Measurements from ENCODE around the gene SLC20A1.
"Not testable (repeated sequence)": the region's sequence is repeated elsewhere in the genome, so short reads cannot be mapped to it uniquely, and the experiment has no call there.

SLC20A1 gene, protein sequence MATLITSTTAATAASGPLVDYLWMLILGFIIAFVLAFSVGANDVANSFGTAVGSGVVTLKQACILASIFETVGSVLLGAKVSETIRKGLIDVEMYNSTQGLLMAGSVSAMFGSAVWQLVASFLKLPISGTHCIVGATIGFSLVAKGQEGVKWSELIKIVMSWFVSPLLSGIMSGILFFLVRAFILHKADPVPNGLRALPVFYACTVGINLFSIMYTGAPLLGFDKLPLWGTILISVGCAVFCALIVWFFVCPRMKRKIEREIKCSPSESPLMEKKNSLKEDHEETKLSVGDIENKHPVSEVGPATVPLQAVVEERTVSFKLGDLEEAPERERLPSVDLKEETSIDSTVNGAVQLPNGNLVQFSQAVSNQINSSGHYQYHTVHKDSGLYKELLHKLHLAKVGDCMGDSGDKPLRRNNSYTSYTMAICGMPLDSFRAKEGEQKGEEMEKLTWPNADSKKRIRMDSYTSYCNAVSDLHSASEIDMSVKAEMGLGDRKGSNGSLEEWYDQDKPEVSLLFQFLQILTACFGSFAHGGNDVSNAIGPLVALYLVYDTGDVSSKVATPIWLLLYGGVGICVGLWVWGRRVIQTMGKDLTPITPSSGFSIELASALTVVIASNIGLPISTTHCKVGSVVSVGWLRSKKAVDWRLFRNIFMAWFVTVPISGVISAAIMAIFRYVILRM

DNA sequence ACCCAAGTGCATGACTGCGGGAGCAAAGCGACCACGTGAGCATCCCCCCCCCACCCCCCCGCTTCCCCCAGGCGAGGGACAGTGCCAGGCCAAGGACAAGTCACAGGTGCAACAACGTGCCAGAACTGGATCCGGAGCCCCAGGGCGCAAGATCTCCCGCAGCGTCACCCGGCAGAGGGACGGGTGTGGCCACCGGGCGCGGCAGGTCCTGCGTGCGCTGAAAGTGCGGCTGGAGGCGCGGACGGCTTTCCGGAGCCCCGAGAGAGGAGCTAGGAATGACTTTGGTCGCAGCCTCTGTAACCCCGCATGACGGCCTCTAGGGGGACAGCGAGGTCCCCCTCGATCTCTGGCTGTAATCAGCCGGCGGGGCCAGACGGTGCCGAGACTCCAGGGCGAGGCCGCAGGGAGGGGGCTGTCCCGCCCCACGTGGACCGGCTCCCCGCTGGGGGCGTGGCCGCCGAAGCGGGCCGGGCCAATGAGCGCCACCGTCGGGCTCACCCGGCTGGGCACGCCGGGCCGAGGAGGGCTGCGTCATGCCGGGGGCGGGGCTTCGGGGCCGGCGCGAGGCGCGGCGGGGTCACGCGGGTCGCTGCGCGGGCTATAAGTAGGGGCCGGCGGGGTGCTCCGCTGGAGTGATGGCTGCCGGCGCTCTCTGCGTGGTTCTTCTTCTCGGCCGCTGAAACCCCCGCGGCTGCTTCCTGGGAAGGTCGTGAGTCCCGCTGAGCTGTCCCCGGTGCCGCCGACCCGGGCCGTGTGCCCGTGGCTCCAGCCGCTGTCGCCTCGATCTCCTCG is at the start of gene SLC20A1:
TSS of gene SLC20A1 (plus strand) at position 630 of the 792 bp plus-strand sequence. CDS start 890 bp downstream, outside the sequence.
- peak; percentile 89 for DNase-seq

DNA sequence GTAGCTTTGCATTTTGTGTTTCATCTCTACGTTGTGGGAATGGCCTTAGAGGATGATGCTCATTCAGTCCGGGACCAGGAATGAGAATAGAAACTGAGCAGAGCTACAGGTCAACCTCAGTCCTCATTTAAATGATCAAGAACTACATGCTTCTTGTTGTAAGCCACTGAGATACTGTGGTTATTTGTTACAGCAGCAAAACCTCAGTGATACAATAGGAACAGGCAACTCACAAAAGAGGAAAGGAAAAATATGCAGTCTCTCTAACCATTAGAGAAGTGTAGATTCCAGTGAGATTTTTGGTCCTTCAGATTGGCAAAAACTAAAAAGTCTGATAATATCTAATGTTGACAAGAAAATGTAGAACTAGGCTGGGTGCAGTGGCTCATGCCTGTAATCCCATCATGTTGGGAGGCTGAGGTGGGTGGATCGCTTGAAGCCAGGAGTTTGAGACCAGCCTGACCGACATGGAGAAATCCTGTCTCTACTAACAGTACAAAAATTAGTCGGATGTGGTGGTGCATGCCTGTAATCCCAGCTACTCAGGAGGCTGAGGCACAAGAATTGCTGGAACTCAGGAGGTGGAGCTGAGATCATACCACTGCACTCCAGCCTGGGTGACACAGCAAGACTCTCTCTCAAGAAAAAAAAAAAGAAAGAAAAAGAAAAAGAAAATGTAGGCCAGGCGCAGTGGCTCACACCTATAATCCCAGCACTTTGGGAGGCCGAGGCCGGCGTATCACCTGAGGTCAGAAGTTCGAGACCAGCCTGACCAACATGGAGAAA is 48.0 kb upstream of the SLC20A1 start:
- DNase-seq, result no peak

DNA sequence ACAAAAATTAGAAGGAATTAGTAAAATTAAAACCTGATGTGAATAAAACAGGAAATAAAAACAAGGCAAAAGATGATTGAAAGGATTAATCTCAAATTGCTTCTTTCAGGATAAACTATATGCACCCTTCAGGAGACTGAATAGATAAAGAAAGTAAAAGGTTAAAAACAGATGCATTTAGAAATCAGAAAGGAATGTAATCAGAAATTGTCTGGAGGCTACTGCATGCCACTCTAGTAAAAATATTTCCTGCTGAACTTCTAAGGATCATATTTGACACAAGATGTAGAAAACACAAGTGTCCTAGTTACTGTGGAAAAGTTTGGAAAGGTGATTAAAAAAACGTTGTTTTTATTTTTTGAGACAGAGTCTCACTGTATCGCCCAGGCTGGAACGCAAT is 45.1 kb upstream of the SLC20A1 start:
- no peak for DNase-seq

DNA sequence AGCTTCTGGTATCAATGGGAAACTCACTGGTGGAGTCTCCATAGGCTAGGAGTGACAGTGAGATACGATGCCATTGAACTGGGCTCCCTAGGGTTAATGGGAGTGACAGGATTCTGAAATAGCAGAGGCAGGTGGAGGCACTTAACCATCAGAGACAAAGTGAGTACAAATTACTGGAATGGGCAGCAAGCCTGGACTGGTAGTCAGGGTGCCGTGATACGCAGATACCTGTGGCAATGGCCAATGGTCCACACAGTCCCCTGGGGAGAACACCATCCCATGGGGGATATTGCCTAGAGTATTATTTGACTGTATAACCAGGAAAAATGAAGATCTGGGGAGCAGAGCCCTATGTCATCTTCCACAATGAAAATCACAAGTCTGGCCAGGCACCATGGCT is 44.0 kb upstream of the SLC20A1 start:
- no peak for DNase-seq

DNA sequence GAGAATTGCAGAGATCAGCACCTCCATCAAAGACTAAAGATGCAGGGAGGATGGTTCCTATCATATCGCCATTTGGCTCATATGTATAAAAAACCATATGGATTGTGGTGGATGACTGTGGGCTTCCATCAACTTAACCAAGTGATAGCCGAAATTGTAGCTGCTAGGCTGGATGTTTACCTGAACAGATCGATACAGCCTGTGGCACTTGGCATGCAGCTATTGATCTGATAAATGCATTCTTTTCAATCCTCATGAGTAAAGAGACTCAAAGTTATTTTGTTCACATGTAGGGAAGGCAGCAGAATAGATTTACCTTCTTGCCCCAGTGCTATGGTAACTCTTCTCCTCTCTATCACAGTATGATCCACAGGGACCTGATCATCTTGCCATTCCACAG is 42.8 kb upstream of the SLC20A1 start:
- DNase-seq, result no peak

DNA sequence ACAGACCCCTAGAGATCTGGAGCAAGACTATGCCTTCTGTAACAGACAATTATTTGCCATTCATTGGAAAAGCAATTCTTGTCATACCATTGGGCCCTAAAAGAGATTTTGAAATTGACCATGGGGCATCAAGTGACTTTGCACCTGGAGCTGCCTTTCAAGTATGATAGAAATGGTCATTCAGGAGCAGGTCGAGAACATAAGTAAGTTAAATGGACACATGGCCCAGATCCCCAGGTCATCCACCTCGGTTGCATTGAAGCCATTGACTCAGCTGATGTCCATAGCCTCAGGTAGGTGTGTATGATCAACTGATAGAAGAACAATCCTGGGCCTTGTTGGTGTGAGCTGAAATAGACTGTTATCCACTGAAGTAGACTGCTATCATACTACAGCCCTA is 42.0 kb upstream of the SLC20A1 start:
- no peak for DNase-seq

DNA sequence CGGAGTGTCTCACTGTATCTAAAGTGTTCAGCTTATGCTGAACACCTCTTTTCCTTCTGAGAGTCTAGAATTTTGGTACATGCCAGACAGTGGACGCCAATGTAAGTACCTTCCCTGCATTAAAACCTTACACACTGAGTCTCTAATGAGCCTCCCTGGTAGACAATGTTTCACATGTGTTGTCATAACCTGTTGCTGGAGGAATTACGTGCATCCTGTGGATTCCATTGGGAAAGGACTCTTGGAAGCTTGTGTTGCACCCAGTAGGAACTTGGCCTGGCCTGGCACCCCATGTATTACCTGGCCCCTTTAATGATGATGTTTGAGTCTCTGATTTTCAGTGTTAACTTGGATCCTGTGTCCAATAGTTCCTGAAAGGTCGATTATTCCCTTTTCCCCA is 40.8 kb upstream of the SLC20A1 start:
- DNase-seq, result no peak

DNA sequence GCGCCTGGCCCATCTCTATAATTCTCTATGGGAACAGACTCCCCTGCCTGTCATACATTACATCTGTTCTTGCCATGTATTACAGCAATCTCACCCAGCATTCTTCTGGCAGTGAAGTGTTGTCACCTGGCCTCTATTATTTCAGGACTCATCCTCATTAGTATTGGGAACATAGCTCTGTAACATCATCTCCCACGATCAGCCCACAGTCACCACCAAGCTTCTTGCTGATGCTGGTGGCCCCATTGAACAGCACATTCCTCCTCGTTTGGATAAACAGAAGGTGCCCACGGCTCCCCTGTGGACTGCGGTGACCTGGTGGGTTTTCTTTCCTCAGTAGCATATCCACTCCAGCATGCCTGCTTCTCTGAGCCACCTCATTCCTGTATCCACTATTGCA is 39.8 kb upstream of the SLC20A1 start:
- no peak for DNase-seq

DNA sequence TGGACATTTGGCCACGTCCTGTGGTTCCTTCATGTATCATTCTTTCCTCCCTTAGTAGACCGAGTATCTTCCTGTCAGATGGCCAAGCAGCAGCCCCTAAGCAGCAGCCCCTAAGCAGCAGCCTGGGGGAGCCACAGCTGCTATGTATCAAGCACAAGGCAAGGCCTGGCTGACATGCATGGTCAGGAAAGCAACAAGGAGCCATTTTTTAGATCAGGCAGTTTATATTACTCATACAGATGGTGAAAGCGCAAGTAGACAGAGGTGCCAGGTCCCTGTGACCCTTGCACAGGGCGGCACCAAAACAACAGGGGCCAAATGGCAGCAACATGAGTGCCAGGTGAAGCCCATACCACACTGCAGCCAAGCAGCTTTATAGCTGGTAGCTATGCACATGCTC is 39.2 kb upstream of the SLC20A1 start:
- no peak for DNase-seq

DNA sequence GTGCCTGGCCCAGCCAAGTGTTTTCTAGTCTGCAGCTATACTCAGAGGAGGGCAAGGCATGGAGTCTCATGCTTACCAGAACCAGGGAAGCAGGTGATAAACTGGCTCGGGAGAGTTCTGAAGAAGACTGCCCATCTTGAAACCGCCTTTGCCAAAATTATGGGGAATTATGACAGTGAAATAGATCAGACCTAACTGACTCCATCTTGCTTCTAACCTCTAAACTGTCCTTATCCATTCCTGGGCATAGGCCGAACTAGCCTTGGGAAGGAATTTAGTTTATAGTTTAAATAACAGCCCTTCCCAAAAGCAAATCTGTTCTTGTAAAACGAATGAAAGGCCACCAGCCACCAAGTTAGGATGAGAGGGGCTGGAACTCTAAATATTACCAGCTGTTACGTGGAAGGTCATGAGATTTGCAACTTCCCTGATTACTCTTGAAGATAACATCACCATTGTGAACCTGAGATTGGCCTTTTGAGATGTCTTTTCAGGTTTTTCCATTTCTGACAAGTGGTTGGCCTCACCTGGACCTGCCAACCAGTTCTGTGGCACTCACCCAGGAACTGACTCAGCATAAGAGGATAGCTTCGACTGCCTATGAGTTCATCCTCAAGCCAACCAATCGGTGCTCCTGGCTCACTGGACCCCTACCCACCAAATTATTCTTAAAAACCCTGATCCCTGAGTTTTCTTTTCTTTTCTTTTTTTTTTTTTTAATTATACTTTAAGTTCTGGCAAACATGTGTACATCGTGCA is 37.9 kb upstream of the SLC20A1 start:
- DNase-seq, result no peak

DNA sequence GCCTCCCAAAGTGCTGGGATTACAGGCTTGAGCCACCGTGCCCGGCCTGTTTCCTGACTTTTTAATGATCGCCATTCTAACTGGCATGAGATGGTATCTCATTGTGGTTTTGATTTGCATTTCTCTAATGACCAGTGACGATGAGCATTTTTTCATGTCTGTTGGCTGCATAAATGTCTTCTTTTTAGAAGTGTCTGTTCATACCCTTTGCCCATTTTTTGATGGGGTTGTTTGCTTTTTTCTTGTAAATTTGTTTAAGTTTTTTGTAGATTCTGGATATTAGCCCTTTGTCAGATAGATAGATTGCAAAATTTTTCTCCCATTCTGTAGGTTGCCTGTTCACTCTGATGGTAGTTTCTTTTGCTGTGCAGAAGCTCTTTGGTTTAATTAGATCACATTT is 36.4 kb upstream of the SLC20A1 start:
- not testable (repeated sequence) for DNase-seq

DNA sequence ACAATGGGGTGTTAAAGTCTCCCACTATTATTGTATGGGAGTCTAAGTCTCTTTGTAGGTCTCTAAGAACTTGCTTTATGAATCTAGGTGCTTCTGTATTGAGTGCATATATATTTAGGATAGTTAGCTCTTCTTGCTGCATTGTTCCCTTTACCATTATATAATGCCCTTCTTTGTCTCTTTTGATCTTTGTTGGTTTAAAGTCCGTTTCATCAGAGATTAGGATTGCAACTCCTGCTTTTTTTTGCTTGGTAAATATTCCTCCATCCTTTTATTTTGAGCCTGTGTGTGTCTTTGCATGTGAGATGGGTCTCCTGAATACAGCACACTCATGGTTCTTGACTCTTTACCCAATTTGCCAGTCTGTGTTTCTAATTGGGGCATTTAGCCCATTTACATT is 33.5 kb upstream of the SLC20A1 start:
- not testable (repeated sequence) for DNase-seq

DNA sequence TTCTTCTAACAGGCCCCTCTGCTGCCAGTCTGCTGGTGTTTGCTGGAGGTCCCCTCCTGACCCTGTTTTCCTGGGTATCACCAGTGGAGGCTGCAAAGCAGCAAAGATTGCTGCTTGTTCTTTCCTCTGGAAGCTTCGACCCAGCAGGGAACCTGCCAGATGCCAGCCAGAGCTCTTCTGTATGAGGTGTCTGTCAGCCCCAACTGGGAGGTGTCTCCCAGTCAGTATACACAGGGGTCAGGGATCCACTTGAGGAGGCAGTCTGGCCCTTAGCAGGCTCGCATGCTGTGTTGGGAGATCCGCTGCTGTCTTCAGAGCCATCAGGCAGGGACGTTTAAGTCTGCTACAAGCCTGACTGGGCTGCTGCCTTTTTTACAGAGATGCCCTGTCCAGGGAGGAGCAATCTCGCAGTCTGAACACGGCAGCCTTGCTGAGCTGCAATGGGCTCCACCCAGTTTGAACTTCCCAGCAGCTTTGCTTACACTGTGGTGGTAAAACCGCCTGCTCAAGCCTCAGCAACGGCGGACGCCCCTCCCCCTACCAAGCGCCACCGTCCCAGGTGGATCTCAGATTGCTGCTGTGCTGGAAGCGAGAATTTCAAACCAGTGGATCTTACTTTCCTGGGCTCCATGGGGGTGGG is 31.4 kb upstream of the SLC20A1 start:
- no peak for DNase-seq

DNA sequence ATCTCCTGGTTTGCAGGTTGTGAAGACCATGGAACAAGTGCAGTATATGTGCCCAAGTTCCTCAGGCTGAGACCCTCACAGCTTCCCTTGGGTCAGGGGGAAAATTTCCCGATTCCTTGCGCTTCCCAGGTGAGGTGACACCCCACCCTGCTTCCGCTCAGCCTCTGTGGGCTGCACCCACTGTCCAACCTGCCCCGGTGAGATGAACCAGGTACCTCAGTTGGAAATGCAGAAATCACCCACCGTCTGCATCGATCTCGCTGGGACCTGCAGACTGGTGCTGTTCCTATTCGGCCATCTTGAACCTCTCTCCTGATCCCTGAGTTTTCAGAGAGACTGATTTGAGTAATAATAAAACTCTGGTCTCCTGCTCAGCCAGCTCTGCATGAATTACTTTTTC is 30.7 kb upstream of the SLC20A1 start:
- DNase-seq, result no peak

DNA sequence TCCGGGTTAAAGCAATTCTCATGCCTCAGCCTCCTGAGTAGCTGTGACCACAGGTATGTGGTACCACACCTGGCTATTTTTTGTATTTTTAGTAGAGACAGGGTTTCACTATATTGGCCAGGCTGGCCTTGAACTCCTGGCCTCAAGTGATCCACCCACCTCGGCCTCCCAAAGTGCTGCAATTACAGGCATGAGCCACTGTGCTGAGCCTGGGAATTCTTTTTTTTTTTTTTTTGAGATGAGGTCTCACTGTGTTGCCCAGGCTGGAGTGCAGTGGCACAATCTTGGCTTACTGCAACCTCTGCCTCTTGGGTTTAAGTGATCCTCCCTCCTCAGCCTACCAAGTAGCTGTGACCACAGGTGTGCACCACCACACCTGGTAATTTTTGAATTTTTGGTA is 29.9 kb upstream of the SLC20A1 start:
- not testable (repeated sequence) for DNase-seq

DNA sequence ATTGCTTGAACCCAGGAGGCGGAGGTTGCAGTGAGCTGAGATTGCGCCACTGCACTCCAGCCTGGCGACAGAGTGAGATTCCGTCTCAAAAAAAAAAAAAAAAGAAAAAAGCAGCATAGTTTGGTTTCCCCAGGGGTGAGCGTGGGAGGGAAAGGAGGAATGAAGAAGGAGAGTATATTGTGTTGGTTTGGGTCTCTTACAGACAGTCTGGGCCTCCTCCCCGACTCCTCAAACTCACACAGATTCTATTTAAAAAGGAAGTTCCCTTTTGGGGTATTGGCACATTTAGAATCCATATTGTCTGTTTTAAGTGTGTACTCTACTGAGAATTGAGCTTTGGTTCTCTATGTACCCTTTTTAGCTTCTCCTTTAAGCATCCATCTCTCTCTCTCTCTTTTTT is 27.4 kb upstream of the SLC20A1 start:
- no peak for DNase-seq

DNA sequence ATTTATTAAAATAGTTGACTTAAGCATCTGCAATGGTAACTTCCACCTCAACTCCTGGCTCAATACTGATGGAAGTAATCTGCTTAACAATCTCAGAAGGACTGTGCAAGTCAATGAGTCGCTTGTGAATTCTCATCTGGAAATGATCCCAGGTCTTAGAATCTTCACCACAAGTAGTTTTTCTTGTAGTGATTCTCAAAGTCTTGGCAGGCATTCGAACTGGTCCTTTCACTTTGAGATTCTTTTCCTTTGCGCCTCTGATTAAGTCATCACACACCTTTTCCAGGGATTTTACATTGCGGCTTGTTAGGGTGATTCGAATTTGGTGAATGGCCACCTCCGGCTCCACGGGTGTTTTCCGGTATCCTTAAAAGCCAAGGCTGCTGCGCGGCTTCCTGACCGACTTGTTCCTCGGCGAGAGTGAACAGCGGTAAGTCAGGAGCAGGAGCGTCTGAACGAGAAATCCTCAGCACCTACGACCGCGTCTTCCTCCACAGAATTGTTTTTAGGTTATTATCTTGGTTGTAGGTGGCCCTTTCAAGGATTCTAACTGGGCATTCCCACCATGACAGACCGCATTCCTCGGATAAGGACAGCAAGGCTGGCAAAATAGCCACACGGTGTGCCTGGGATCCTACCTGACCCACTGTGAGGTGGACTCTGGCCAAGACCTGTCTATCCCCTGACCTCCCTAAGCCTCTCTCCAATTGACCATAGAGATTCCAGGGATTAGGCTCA is 23.8 kb upstream of the SLC20A1 start:
- DNase-seq, result no peak

DNA sequence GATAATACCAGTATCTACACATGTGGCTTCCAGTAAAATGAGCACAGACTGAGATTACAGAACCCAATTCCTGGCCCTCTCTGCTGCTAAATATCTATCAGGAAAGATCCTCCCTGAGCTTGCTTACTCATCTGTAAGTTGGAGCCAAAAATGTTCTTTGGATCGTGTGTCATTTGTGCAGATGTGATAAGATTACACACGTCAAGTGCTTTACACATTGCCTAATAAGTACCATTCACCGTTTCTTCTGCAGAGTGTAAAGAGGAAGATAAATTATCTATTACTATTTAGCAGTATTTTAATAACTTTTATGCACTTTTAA is 23.2 kb upstream of the SLC20A1 start:
- DNase-seq, result no peak

DNA sequence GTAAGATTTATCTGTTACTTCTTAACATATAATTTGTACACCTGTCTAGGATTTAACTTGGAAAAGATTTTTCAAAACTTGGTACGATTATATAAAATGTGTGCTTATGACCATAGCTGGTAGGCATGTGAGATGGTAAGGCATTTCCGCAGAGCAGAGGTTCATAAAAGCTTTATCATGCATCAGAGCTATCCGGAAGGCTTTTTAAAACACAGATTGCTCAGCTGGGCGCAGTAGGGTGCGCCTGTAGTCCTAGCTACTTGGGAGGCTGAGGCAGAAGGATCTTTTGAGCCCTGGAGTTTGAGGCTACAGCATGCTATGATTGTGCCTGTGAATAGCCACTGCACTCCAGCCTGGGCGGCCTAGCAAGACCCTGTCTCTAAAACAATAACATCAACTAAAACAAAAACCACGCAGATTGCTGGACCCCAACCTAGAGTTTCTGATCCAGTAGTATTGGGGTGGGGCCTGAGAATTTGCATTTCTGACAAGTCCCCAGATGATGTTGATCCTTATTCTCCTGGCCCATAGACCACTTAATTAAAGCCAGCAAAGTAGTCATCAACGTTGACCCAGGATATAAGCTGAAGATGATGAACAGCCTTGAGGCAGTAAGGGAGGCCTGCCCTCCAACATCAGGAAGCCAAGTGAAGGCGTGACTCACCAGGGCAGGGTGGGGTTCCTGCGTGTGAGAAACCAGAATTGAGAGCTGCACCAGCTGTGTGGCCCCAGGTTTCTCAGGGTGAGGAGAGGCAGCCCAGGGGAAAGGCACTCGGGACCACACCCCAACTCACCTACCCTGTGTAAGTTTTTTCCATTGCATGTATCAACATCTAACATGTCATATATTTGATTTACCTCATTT is 21.6 kb upstream of the SLC20A1 start:
- no peak for DNase-seq
